AG09319 (cell line): ENCODE data around the gene MRO.
"Not testable (repeated sequence)": the region's sequence is repeated elsewhere in the genome, so short reads cannot be mapped to it uniquely, and the experiment has no call there.

ENCODE experiments used
- DNase-seq: peaks from one replicate; pipeline ENCODE4 v3.0.0-alpha.2; 2010; ENCODE audit warnings: low read depth; ENCODE audit errors: extremely low read depth
- CTCF ChIP-seq: IDR thresholded peaks from 2 replicates; pipeline ENCODE4 v1.5.1; 2011; ENCODE audit warnings: low read depth, mild to moderate bottlenecking, inconsistent platforms, low read length, moderate library complexity

MRO gene

DNA sequence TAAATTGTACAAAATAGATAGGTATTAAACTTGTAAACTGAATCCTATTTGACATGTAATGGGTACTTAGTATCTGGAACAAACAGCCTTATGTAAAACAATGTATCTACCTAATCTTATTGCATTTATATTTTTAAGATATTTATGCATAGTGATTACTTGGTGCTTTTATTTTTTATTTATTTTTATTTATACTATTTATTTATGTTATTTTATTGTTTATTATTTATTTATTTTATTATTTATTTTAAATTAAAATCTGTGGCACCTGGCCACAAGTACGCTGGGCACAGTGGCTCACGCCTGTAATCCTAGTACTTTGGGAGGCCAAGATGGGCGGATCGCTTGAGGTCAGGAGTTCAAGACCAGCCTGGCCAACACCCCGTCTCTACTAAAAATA is 26.9 kb downstream of the MRO start:
- DNase-seq: no peak
- TF ChIP-seq CTCF: no peak

DNA sequence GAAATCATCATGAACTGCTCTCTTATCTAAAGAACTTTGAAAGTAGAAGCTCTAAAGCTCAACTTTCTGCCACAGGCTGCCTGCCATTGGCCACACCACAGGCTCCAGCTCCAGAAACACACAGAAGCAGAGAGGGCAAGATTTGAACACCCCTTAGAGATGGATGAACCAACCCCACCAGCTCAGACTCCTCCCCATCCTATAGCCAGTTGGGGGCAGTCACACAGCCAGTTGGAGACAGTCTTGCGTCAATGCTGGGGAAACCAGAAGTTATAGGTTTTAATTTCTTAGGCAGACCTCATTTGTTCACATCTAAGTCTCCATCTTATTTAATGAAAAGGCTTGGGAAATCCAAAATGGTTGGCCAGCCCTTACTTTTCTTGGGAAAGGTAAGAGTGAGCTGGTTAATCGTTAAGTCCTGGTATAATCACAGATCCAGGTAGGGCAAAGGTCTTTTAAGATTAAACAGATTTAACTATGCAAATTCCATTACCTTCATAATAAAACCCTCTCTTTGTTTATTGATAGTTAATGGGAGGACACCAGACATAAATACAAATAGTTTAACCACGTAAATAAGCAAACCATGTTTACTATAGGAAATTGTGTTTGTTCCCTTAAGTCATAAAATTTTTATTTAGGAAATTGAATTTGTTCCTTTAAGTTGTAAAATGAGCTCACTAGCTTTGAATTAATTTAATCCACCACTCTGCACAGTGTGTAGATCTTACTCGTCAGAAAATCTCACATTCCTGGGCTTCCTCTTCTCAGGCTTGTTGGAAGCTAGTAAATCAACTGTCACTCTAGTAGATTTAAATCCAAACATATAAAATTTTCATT is 28.0 kb downstream of the MRO start:
- TF ChIP-seq CTCF: no peak
- DNase-seq: no peak

GRCh38 chr18:50790948-50791347 is 28.9 kb downstream of the MRO start:
- TF ChIP-seq CTCF: no peak
- DNase-seq: no peak

DNA sequence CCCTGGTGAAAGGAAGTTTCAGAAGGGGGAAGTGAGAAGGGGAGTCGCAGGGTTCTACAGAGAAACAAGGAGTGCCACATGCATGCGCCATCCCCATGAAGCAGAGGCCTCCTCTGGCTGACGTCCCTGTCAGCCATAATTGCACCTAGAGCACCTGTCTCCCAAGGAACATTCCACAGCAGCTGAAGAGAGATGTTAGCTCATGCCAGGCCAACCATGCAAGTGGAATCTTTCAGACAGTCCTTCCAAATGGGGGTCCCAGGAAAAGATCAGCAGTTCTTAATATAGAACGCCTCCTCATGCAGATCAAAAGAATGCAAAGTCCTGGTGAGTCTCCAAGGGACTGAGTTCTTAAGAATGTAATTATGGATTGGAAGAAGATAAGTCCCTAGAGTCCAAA is 29.6 kb downstream of the MRO start:
- no peak for DNase-seq
- no peak for TF ChIP-seq CTCF

- DNase-seq: no peak
- no peak for TF ChIP-seq CTCF
Observed at GRCh38 chr18:50788284-50788683, 31.5 kb downstream of the MRO start.

- TF ChIP-seq CTCF: no peak
- DNase-seq: no peak
Observed at GRCh38 chr18:50786864-50787263, 33.0 kb downstream of the MRO start.

- TF ChIP-seq CTCF: no peak
- no peak for DNase-seq
Observed at GRCh38 chr18:50783553-50783952, 36.3 kb downstream of the MRO start.

GRCh38 chr18:50779021-50779420 is 40.8 kb downstream of the MRO start:
- DNase-seq: not testable (repeated sequence)
